OCI-LY7 (cell line): ENCODE results near the gene ECI2. TPM values are rescaled to one million over a fixed set of nuclear protein-coding genes. Genes with fewer than 3 reads are reported as not detected.

Source experiments
- BruUV-seq: library from RNA; stranded (reverse); fragments of 400-500 nt; replicated peaks from 2 replicates; lab custom pipeline; 2021; lab: Mats Ljungman, UMichigan
- CTCF ChIA-PET: fragments of 300-600 bp; sonication (Branson Sonifier 250); formaldehyde crosslinking; loops from one replicate; lab custom pipeline; 2022; ENCODE audit warnings: antibody characterized with exemption; ENCODE audit not compliant: unreplicated experiment; lab: Charles Lee
- POLR2A ChIA-PET: fragments of 300-600 bp; sonication (Branson Sonifier 250); formaldehyde crosslinking; loops from one replicate; lab custom pipeline; 2022; ENCODE audit warnings: antibody characterized with exemption; lab: Charles Lee
- DNase-seq: peaks from one replicate; pipeline ENCODE4 v3.0.0-alpha.2; 2015; ENCODE audit warnings: low spot score
- H2AFZ ChIP-seq: fragments of 200-600 bp; sonication (generic), shearing (Covaris generic); 2 replicates; pipeline ENCODE4 v1.6.1; 2014; ENCODE audit warnings: mild to moderate bottlenecking, antibody characterized with exemption, low read length, moderate library complexity
- H3K27ac ChIP-seq: fragments of 200-600 bp; sonication (generic); 2 replicates; pipeline ENCODE4 v1.5.1; 2014; ENCODE audit warnings: mixed run types, low read depth, mild to moderate bottlenecking, moderate library complexity, low read length, inconsistent platforms; ENCODE audit not compliant: poor library complexity, severe bottlenecking
- H3K36me3 ChIP-seq: fragments of 200-600 bp; sonication (generic); 2 replicates; pipeline ENCODE4 v1.6.1; 2014; ENCODE audit warnings: mild to moderate bottlenecking, antibody characterized with exemption, low read length, moderate library complexity, mixed read lengths; ENCODE audit not compliant: insufficient read depth
- H3K4me1 ChIP-seq: fragments of 200-600 bp; sonication (generic); 2 replicates; pipeline ENCODE4 v1.5.1; 2014; ENCODE audit warnings: mild to moderate bottlenecking, low read length; ENCODE audit not compliant: insufficient read depth, poor library complexity, severe bottlenecking
- H3K4me2 ChIP-seq: fragments of 200-600 bp; sonication (generic); 2 replicates; pipeline ENCODE4 v1.6.1; 2014; ENCODE audit warnings: mild to moderate bottlenecking, low read length
- H3K4me3 ChIP-seq: fragments of 200-600 bp; sonication (generic); 2 replicates; pipeline ENCODE4 v1.5.1; 2014; ENCODE audit warnings: mild to moderate bottlenecking, low read depth, low read length; ENCODE audit not compliant: poor library complexity, severe bottlenecking
- H3K79me2 ChIP-seq: fragments of 200-600 bp; sonication (generic); 2 replicates; pipeline ENCODE4 v1.6.1; 2016; ENCODE audit warnings: low read depth, mild to moderate bottlenecking, low read length, moderate library complexity, mixed read lengths; ENCODE audit not compliant: insufficient read depth
- H3K9me2 ChIP-seq: fragments of 200-600 bp; sonication (generic); 2 replicates; pipeline ENCODE4 v1.6.1; 2016; ENCODE audit warnings: mild to moderate bottlenecking, low read length, mixed read lengths; ENCODE audit not compliant: insufficient read depth
- H3K9me3 ChIP-seq: fragments of 200-600 bp; sonication (generic); 2 replicates; pipeline ENCODE4 v1.6.1; 2014; ENCODE audit warnings: mild to moderate bottlenecking, mixed run types, low read length, mixed read lengths
- H4K20me1 ChIP-seq: fragments of 200-600 bp; sonication (generic); 2 replicates; pipeline ENCODE4 v1.6.1; 2014; ENCODE audit warnings: mild to moderate bottlenecking, antibody characterized with exemption, low read length, moderate library complexity, mixed read lengths; ENCODE audit not compliant: insufficient read depth
- EZH2phosphoT487 ChIP-seq: fragments of 200-600 bp; sonication (generic); IDR thresholded peaks from 2 replicates; pipeline ENCODE4 v1.6.1; 2018; ENCODE audit warnings: low read depth, borderline replicate concordance, mild to moderate bottlenecking, mixed run types, antibody characterized with exemption, low read length, moderate library complexity, mixed read lengths
- intact Hi-C: fragments of 100-400 bp; cut with micrococcal nuclease; formaldehyde crosslinking; loops from one replicate; pipeline ENCODE4 v1.10.0; 2022; ENCODE audit not compliant: unreplicated experiment
- total RNA-seq, 2 experiments: library from RNA; depleted of rRNA in 1 of 2; stranded (reverse); fragments of >200 nt in 1 of 2; shearing (Covaris generic) in 1 of 2; gene quantifications; 2 replicates each; pipeline ENCODE4 v1.2.3, GENCODE V29; 2014 to 2022
- TF ChIP-seq, protein P1 (sequence below): fragments of 200-600 bp; sonication (generic); conservative IDR thresholded peaks from 2 replicates; pipeline ENCODE4 v1.5.1; 2014; ENCODE audit warnings: mild to moderate bottlenecking, antibody characterized with exemption, low read length, moderate library complexity, mixed read lengths

ECI2 gene
- total RNA-seq, 2 experiments from 2014 or later, result 49.3 to 50.4 TPM

DNA sequence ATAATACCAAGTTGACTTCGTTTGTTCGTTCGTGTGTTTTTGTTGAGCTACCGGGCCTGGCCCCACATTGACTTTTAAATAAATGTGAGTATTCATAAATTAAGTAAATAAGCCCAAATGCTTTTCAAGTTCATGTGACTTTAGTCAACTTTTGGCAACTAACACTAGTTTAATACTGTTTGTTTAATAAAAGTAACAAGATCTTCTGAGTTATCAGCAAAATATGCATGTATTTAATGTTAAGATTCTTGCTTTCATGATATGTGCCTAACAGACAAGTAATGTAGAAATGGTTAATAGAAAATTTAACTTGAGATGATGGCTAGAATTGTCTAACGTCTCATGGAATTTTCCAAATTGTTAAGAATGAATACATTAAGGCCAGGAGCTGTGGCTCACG, 38.7 kb upstream of the ECI2 start:
- Histone ChIP-seq H3K9me3 (no peaks in the 10 kb centered on the region), H3K4me3 (no peak overlapping the region), H4K20me1 (no peaks in the 10 kb centered on the region), H3K36me3 (no peaks in the 10 kb centered on the region), H3K4me1 (no peaks in the 10 kb centered on the region), H3K4me2 (no peak overlapping the region), H3K9me2 (no peaks in the 10 kb centered on the region), H3K27ac (no peak overlapping the region), H3K79me2 (no peaks in the 10 kb centered on the region), H2AFZ (no peak overlapping the region)
- DNase-seq, result no peak
- intact Hi-C loops, result no loop called here
- BruUV-seq, result no TSS peak
- no peak for TF ChIP-seq EZH2phosphoT487
- TF ChIP-seq, protein P1, sequence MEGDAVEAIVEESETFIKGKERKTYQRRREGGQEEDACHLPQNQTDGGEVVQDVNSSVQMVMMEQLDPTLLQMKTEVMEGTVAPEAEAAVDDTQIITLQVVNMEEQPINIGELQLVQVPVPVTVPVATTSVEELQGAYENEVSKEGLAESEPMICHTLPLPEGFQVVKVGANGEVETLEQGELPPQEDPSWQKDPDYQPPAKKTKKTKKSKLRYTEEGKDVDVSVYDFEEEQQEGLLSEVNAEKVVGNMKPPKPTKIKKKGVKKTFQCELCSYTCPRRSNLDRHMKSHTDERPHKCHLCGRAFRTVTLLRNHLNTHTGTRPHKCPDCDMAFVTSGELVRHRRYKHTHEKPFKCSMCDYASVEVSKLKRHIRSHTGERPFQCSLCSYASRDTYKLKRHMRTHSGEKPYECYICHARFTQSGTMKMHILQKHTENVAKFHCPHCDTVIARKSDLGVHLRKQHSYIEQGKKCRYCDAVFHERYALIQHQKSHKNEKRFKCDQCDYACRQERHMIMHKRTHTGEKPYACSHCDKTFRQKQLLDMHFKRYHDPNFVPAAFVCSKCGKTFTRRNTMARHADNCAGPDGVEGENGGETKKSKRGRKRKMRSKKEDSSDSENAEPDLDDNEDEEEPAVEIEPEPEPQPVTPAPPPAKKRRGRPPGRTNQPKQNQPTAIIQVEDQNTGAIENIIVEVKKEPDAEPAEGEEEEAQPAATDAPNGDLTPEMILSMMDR, result no peak
- CTCF ChIA-PET, result no interaction called here
- POLR2A ChIA-PET, result no interaction called here

DNA sequence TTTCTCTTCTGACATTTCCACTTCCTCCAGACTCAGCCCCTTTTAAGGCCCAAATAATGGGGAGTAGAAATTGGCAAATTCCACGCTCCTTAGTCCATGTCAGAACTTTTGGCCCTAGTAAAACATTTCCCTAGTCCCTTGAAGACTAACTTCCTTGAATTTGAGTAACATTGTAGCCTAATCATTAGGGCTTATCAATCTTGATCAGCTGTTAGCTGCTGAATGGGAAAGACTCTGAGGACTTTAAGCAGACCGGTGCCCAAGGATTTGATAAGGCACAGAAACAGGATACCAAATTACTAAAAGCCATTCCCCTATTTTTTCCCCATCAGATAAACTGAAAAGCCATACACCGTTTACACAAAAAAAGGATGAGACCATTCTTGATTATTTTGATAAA, 37.0 kb upstream of the ECI2 start:
- Histone ChIP-seq H3K4me3 (no peak overlapping the region), H3K4me2 (no peak overlapping the region), H3K79me2 (no peaks in the 10 kb centered on the region), H3K9me2 (no peaks in the 10 kb centered on the region), H3K27ac (no peak overlapping the region), H3K4me1 (no peaks in the 10 kb centered on the region), H4K20me1 (no peaks in the 10 kb centered on the region), H2AFZ (no peak overlapping the region), H3K36me3 (no peaks in the 10 kb centered on the region), H3K9me3 (peaks cover 9% of the 10 kb centered on the region; the same call in 1 of the 2 replicates)
- BruUV-seq, result no TSS peak
- TF ChIP-seq, protein P1, result no peak
- TF ChIP-seq EZH2phosphoT487, result no peak
- ChIA-PET CTCF (no interaction called here), POLR2A (interaction anchor here (0.5 to 0.6 kb wide), 2 partner anchors 13 to 846 kb away, joined by 3 to 4 read pairs; no protein-coding TSS in a partner anchor)
- no peak for DNase-seq
- intact Hi-C loops, result no loop called here

DNA sequence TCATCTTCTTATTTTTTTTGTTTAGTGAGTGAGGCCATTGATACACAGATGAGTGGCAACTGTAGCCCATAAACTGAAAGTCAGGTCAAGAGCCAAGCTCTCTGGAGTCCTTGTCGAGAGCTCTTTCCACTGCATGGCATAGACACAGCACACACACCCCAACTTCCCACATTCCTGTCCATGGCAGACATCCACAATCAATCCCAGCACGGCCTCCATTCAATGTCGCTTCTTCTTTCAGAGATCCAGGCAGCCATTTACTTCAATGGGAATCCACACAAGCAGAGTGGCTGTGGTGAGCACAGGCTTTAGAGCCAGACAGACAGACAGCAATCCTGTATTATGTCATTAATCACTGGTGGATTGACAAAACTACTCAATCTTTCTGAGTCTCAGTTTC, 34.9 kb upstream of the ECI2 start:
- Histone ChIP-seq H3K79me2 (no peaks in the 10 kb centered on the region), H3K9me3 (peaks cover 9% of the 10 kb centered on the region; the same call in 1 of the 2 replicates), H3K4me3 (no peak overlapping the region), H3K9me2 (no peaks in the 10 kb centered on the region), H3K4me2 (no peak overlapping the region), H3K27ac (no peak overlapping the region), H2AFZ (no peak overlapping the region), H3K36me3 (no peaks in the 10 kb centered on the region), H3K4me1 (no peaks in the 10 kb centered on the region), H4K20me1 (no peaks in the 10 kb centered on the region)
- DNase-seq, result no peak
- CTCF ChIA-PET, result no interaction called here
- intact Hi-C loops, result no loop called here
- BruUV-seq, result no TSS peak
- POLR2A ChIA-PET, result interaction anchor here (0.6 kb wide), 1 partner anchor 323 kb away, joined by 5 read pairs; no protein-coding TSS in a partner anchor
- TF ChIP-seq, protein P1, result no peak
- no peak for TF ChIP-seq EZH2phosphoT487
